Neural cell (in vitro differentiated cells): ENCODE measurements around the gene ARL6IP6. TPM values are rescaled to one million over a fixed set of nuclear protein-coding genes. Genes with fewer than 3 reads are reported as not detected.

Experiments
- H2AFZ ChIP-seq: fragments of 200-600, 300-800 bp; sonication (generic), shearing (Covaris generic); 2 replicates; pipeline ENCODE4 v1.6.0; 2014; ENCODE audit warnings: low read depth, mild to moderate bottlenecking, antibody characterized with exemption, low read length, moderate library complexity
- H3F3A ChIP-seq: fragments of 200-600 bp; shearing (Covaris generic); 2 replicates; pipeline ENCODE4 v1.6.1; 2016; ENCODE audit warnings: mild to moderate bottlenecking, moderate library complexity, mixed read lengths, antibody characterized with exemption, low read length; ENCODE audit not compliant: insufficient read depth, poor library complexity, severe bottlenecking
- H3K27ac ChIP-seq: fragments of 200-600, 300-800 bp; sonication (generic), shearing (Covaris generic); 2 replicates; pipeline ENCODE4 v1.5.1; 2014; ENCODE audit warnings: mild to moderate bottlenecking, low read length, moderate library complexity
- H3K27me3 ChIP-seq: fragments of 300-800, 200-600 bp; sonication (generic), shearing (Covaris generic); 2 replicates; pipeline ENCODE4 v1.6.0; 2014; ENCODE audit warnings: mild to moderate bottlenecking, low read depth, low read length, moderate library complexity; ENCODE audit not compliant: insufficient read depth
- H3K36me3 ChIP-seq: fragments of 300-800, 200-600 bp; sonication (generic), shearing (Covaris generic); 2 replicates; pipeline ENCODE4 v1.5.1; 2014; ENCODE audit warnings: mild to moderate bottlenecking, antibody characterized with exemption, low read length, moderate library complexity; ENCODE audit not compliant: insufficient read depth
- H3K4me2 ChIP-seq: fragments of 300-800, 200-600 bp; sonication (generic), shearing (Covaris generic); 2 replicates; pipeline ENCODE4 v1.6.0; 2014; ENCODE audit warnings: mild to moderate bottlenecking, low read length
- H3K4me3 ChIP-seq: fragments of 300-800, 200-600 bp; sonication (generic), shearing (Covaris generic); 2 replicates; pipeline ENCODE4 v1.5.1; 2014; ENCODE audit warnings: mild to moderate bottlenecking, low read length, moderate library complexity
- H3K79me2 ChIP-seq: fragments of 200-600 bp; shearing (Covaris generic); replicated peaks from 2 replicates; pipeline ENCODE4 v1.6.0; 2014; ENCODE audit warnings: mild to moderate bottlenecking, low read length, moderate library complexity; ENCODE audit not compliant: insufficient read depth
- H3K9ac ChIP-seq: fragments of 300-800, 200-600 bp; sonication (generic), shearing (Covaris generic); 2 replicates; pipeline ENCODE4 v1.6.1; 2016; ENCODE audit warnings: mild to moderate bottlenecking, low read length, mixed read lengths
- H3K9me2 ChIP-seq: fragments of 200-600 bp; shearing (Covaris generic); 2 replicates; pipeline ENCODE4 v1.6.1; 2016; ENCODE audit warnings: mild to moderate bottlenecking, low read length, mixed read lengths; ENCODE audit not compliant: insufficient read depth
- H3K9me3 ChIP-seq: fragments of 200-600, 300-800 bp; sonication (generic), shearing (Covaris generic); 2 replicates; pipeline ENCODE4 v1.6.1; 2016; ENCODE audit warnings: mild to moderate bottlenecking, mixed run types, low read length, moderate library complexity, mixed read lengths
- H4K20me1 ChIP-seq: fragments of 200-600 bp; shearing (Covaris generic); 2 replicates; pipeline ENCODE4 v1.6.1; 2016; ENCODE audit warnings: mild to moderate bottlenecking, mixed run types; ENCODE audit not compliant: insufficient read depth
- CTCF ChIP-seq: fragments of 450-650 bp; IDR thresholded peaks from 2 replicates; pipeline ENCODE4 v1.5.1; 2014; ENCODE audit warnings: antibody characterized with exemption, mild to moderate bottlenecking, moderate library complexity; ENCODE audit not compliant: poor library complexity, severe bottlenecking
- EP300 ChIP-seq: fragments of 450-650 bp; conservative IDR thresholded peaks from 2 replicates; pipeline ENCODE4 v1.6.1; 2014; ENCODE audit warnings: antibody characterized with exemption, mild to moderate bottlenecking, moderate library complexity; ENCODE audit not compliant: poor library complexity, severe bottlenecking
- EZH2 ChIP-seq: fragments of 200-600, 300-800 bp; shearing (Covaris generic), sonication (generic); IDR thresholded peaks from 2 replicates; pipeline ENCODE4 v1.6.1; 2014; ENCODE audit warnings: antibody characterized with exemption, low read length, borderline replicate concordance, mild to moderate bottlenecking; ENCODE audit not compliant: insufficient read depth, poor library complexity, severe bottlenecking
- MXI1 ChIP-seq: fragments of 450-650 bp; conservative IDR thresholded peaks from 2 replicates; pipeline ENCODE4 v1.6.1; 2014; ENCODE audit warnings: antibody characterized with exemption, mild to moderate bottlenecking; ENCODE audit not compliant: poor library complexity, severe bottlenecking
- POLR2AphosphoS5 ChIP-seq: IDR thresholded peaks from 2 replicates; pipeline ENCODE4 v1.6.1; 2012
- RAD21 ChIP-seq: fragments of 450-650 bp; conservative IDR thresholded peaks from 2 replicates; pipeline ENCODE4 v1.6.1; 2014; ENCODE audit warnings: antibody characterized with exemption, mild to moderate bottlenecking, moderate library complexity
- SMC3 ChIP-seq: fragments of 450-650 bp; conservative IDR thresholded peaks from 2 replicates; pipeline ENCODE4 v1.6.1; 2014; ENCODE audit warnings: antibody characterized with exemption, mild to moderate bottlenecking, moderate library complexity; ENCODE audit not compliant: poor library complexity
- TAF1 ChIP-seq: IDR thresholded peaks from 2 replicates; pipeline ENCODE4 v1.6.1; 2012; ENCODE audit warnings: low read depth
- polyA plus RNA-seq: library from polyadenylated mRNA; depleted of rRNA; stranded (reverse); fragments of >200 nt; gene quantifications from 2 replicates; pipeline ENCODE4 v1.2.3, GENCODE V29; 2014
- TF ChIP-seq, protein P1 (sequence below): IDR thresholded peaks from 2 replicates; pipeline ENCODE4 v1.6.1; 2012; ENCODE audit warnings: borderline replicate concordance

ARL6IP6 gene
- polyA plus RNA-seq, 1 donor from 2014 or later, result 46.0 TPM

GRCh38 chr2:152706477-152707021, 11.9 kb upstream of the ARL6IP6 start:
- Histone ChIP-seq H3K4me3 (no peak overlapping the region), H3K27me3 (no peaks in the 10 kb centered on the region), H3F3A (no peaks in the 10 kb centered on the region), H3K36me3 (peaks cover 3% of the 10 kb centered on the region), H3K9me2 (no peaks in the 10 kb centered on the region), H3K79me2 (peaks cover 73% of the 10 kb centered on the region), H3K9me3 (no peaks in the 10 kb centered on the region), H3K27ac (no peak overlapping the region), H4K20me1 (peaks cover under 1% of the 10 kb centered on the region), H3K4me2 (no peak overlapping the region), H2AFZ (no peak overlapping the region), H3K9ac (no peak overlapping the region)
- TF ChIP-seq MXI1 (no peak), CTCF (no peak), EP300 (no peak), POLR2AphosphoS5 (no peak)
- TF ChIP-seq, protein P1, sequence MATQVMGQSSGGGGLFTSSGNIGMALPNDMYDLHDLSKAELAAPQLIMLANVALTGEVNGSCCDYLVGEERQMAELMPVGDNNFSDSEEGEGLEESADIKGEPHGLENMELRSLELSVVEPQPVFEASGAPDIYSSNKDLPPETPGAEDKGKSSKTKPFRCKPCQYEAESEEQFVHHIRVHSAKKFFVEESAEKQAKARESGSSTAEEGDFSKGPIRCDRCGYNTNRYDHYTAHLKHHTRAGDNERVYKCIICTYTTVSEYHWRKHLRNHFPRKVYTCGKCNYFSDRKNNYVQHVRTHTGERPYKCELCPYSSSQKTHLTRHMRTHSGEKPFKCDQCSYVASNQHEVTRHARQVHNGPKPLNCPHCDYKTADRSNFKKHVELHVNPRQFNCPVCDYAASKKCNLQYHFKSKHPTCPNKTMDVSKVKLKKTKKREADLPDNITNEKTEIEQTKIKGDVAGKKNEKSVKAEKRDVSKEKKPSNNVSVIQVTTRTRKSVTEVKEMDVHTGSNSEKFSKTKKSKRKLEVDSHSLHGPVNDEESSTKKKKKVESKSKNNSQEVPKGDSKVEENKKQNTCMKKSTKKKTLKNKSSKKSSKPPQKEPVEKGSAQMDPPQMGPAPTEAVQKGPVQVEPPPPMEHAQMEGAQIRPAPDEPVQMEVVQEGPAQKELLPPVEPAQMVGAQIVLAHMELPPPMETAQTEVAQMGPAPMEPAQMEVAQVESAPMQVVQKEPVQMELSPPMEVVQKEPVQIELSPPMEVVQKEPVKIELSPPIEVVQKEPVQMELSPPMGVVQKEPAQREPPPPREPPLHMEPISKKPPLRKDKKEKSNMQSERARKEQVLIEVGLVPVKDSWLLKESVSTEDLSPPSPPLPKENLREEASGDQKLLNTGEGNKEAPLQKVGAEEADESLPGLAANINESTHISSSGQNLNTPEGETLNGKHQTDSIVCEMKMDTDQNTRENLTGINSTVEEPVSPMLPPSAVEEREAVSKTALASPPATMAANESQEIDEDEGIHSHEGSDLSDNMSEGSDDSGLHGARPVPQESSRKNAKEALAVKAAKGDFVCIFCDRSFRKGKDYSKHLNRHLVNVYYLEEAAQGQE, result no peak

DNA sequence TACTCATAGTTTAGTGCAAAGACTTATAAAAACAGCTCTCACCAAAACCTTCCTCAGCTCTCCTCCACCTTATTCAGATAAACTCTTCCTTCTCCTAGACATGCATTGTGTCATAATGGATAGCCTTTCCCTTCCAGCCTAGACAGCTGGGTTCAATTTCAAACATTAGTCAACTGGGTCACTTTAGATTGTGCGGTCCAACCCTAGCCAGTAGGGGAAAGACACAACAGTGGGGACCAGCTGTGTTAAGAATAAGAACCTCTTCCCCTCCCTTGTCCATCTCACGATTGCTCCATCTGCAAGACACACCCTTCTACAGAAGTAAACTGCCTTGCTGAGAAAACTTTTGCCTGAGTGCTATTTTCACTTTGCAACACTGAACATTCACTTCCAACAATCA, 9.7 kb upstream of the ARL6IP6 start:
- H3K36me3 ChIP-seq, result peaks cover 3% of the 10 kb centered on the region
- peaks cover 76% of the 10 kb centered on the region for H3K79me2 ChIP-seq
- H3K9me3 ChIP-seq, result no peaks in the 10 kb centered on the region
- no peak for TF ChIP-seq EP300
- TF ChIP-seq SMC3, result no peak
- no peak for TF ChIP-seq RAD21
- no peak for TF ChIP-seq EZH2
- TF ChIP-seq POLR2AphosphoS5, result no peak
- TF ChIP-seq CTCF, result no peak
- TF ChIP-seq TAF1, result no peak
- no peak for TF ChIP-seq MXI1
- TF ChIP-seq, protein P1, result no peak
- no peak overlapping the region for H3K4me2 ChIP-seq
- H4K20me1 ChIP-seq, result peaks cover 4% of the 10 kb centered on the region
- H3F3A ChIP-seq, result no peaks in the 10 kb centered on the region
- no peaks in the 10 kb centered on the region for H3K27me3 ChIP-seq
- no peak overlapping the region for H3K4me3 ChIP-seq
- no peaks in the 10 kb centered on the region for H3K9me2 ChIP-seq
- H3K27ac ChIP-seq, result no peak overlapping the region
- H2AFZ ChIP-seq, result no peak overlapping the region
- H3K9ac ChIP-seq, result no peak overlapping the region
